SK-N-SH (cell line): Measurements from ENCODE around the gene RAI2.

ENCODE experiments used
- EZH2phosphoT487 ChIP-seq: fragments of 200-600 bp; sonication (generic); IDR thresholded peaks from 2 replicates; pipeline ENCODE4 v1.6.1; 2017; ENCODE audit warnings: low read depth, mixed run types, mild to moderate bottlenecking, antibody characterized with exemption, moderate library complexity, borderline replicate concordance
- IRF3 ChIP-seq: fragments of 150-350 bp; IDR thresholded peaks from 2 replicates; pipeline ENCODE4 v1.6.1; 2016; ENCODE audit warnings: mild to moderate bottlenecking, low read depth, low read length
- JUND ChIP-seq: IDR thresholded peaks from 2 replicates; pipeline ENCODE4 v1.4.0; 2012
- POLR2AphosphoS5 ChIP-seq: IDR thresholded peaks from 2 replicates; pipeline ENCODE4 v1.6.1; 2012; ENCODE audit warnings: low read depth, low read length
- RFX5 ChIP-seq: IDR thresholded peaks from 2 replicates; pipeline ENCODE4 v1.6.1; 2012; ENCODE audit warnings: mild to moderate bottlenecking, improper control_type of control experiment, low read length
- TF ChIP-seq, protein P1 (sequence below): IDR thresholded peaks from 2 replicates; pipeline ENCODE4 v1.4.0; 2012; ENCODE audit warnings: low read depth

DNA sequence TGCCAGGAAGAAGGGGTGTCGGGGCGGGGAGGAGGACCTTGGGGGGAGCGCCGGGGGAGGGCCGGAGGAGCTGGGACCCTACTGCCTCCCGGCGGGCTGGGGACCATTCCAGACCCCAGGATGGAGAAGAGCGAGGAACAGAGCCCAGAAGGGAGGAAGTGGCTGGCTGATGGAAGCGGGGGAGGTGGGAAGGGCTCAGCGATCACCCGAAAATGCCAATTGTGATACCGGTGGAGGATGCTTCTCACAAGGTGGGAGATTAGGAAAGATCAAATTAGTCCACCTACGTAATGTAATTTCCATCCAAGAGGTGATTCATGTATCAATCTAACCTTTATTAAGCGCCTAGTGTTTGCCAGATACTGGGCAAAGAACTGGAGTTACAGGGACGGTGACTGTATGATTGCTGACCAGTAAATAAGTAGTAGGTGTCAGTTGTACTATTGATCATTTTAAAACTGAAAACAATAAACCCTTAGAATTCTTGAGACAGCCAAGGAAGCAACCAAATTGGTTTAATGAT lies 452 bp upstream of the RAI2 start:
- TF ChIP-seq RFX5 (no peak), IRF3 (no peak), JUND (no peak), EZH2phosphoT487 (no peak), POLR2AphosphoS5 (no peak)
- TF ChIP-seq, protein P1, sequence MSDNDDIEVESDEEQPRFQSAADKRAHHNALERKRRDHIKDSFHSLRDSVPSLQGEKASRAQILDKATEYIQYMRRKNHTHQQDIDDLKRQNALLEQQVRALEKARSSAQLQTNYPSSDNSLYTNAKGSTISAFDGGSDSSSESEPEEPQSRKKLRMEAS, result no peak
